ENCODE measurements around the gene SFXN2.

The SFXN2 gene

DNA sequence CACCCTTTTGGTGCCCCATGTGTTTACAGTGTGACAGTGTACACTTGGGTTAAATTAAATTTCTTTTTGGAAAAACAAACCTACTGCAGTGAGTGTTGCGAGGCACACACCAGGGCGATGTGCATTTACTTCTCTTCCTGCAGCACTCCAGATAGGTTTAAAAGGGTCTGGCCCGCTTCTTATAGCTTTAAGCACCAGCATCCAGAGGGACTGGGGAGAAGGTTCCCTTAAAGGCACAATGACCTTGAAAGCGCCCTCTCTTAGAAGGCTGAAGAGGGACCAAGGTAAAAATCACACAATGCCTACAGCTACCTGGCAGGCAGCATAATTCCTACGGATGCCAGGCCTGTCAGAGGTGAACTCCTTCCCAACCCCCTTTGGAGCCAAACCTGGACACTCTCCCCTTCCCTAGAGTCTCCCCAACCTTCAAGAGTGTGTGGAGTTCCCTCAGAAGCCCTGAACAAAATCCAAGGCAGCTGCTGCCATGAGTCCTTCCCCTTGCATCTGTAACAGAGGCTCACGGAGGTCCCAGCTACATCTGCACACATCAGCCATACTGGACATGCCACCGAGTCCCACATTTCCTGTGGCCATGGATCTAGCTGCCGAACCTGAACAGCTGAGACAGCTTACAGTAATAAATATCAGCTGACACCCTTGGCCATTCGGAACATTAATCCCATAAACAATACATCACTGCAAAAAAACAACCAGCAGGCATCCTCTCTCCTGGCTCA lies 36.9 kb upstream of the SFXN2 start:
- TF ChIP-seq CTCF (IDR thresholded peaks at IDR 0.05) = no peak

DNA sequence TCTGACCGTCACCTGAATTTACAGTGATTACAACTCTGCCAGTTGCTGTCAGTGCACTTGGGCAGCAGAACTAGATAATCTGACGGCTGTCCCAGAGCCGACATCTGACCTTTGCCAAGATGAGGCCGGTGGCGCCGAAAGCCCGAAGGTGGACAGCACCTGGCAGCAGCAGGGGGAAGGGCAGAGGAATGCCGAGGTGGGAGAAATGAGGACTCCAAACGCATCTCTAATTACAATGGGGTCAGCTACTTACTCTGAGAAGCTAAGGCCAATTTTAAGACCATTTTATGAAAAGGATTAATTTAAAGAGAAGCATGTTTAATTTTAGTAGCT lies 36.4 kb upstream of the SFXN2 start:
- TF ChIP-seq CTCF (IDR thresholded peaks at IDR 0.05) = no peak

- peak; percentile 72 for TF ChIP-seq CTCF (IDR thresholded peaks at IDR 0.05)
Measured at GRCh38 chr10:102678842-102679289, 35.6 kb upstream of the SFXN2 start.

- TF ChIP-seq CTCF (IDR thresholded peaks at IDR 0.05) = no peak
Measured at GRCh38 chr10:102679596-102679995, 34.8 kb upstream of the SFXN2 start.

GRCh38 chr10:102681696-102682095 lies 32.7 kb upstream of the SFXN2 start:
- no peak for TF ChIP-seq CTCF (IDR thresholded peaks at IDR 0.05)

GRCh38 chr10:102682416-102682815 lies 32.0 kb upstream of the SFXN2 start:
- no peak for TF ChIP-seq CTCF (IDR thresholded peaks at IDR 0.05)

DNA sequence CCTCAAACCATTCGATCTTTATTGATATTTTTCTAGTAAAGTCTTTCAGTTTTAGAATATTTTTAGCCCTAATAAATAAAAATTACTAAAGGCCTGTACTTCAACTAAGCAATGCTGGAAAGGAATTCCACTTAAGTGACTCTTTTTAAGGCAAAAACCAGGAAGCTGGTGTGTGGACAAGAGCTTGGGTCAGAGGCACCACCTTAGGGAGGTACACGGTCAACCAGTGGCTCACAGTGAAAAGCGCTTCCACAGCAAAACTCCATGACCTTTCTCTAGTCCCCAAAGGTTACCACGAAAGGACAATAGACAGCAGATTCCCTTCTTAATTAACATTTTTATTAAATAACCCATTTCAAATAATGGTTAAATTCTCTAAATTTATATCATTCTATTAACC lies 31.5 kb upstream of the SFXN2 start:
- TF ChIP-seq CTCF (IDR thresholded peaks at IDR 0.05) = no peak

- no peak for TF ChIP-seq CTCF (IDR thresholded peaks at IDR 0.05)
Measured at GRCh38 chr10:102683736-102684135, 30.7 kb upstream of the SFXN2 start.

Data from LNCAP (cell line).